GM12875 (cell line): ENCODE measurements around the gene ARID4A.
"Not testable (repeated sequence)": the region's sequence is repeated elsewhere in the genome, so short reads cannot be mapped to it uniquely, and the experiment has no call there.

Source experiments
- H3K4me3 ChIP-seq: one replicate; pipeline ENCODE4 v1.5.1; 2011; ENCODE audit warnings: low read depth, low read length, control low read depth
- TF ChIP-seq, protein P1 (sequence below): IDR thresholded peaks from 2 replicates; pipeline ENCODE4 v1.5.1; 2011; ENCODE audit warnings: low read depth, mild to moderate bottlenecking, control low read depth, inconsistent platforms, low read length, moderate library complexity, borderline replicate concordance; ENCODE audit not compliant: insufficient read depth

The ARID4A gene

GRCh38 chr14:58414845-58415244, 116.5 kb downstream of the ARID4A start:
- TF ChIP-seq, protein P1, sequence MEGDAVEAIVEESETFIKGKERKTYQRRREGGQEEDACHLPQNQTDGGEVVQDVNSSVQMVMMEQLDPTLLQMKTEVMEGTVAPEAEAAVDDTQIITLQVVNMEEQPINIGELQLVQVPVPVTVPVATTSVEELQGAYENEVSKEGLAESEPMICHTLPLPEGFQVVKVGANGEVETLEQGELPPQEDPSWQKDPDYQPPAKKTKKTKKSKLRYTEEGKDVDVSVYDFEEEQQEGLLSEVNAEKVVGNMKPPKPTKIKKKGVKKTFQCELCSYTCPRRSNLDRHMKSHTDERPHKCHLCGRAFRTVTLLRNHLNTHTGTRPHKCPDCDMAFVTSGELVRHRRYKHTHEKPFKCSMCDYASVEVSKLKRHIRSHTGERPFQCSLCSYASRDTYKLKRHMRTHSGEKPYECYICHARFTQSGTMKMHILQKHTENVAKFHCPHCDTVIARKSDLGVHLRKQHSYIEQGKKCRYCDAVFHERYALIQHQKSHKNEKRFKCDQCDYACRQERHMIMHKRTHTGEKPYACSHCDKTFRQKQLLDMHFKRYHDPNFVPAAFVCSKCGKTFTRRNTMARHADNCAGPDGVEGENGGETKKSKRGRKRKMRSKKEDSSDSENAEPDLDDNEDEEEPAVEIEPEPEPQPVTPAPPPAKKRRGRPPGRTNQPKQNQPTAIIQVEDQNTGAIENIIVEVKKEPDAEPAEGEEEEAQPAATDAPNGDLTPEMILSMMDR = no peak

DNA sequence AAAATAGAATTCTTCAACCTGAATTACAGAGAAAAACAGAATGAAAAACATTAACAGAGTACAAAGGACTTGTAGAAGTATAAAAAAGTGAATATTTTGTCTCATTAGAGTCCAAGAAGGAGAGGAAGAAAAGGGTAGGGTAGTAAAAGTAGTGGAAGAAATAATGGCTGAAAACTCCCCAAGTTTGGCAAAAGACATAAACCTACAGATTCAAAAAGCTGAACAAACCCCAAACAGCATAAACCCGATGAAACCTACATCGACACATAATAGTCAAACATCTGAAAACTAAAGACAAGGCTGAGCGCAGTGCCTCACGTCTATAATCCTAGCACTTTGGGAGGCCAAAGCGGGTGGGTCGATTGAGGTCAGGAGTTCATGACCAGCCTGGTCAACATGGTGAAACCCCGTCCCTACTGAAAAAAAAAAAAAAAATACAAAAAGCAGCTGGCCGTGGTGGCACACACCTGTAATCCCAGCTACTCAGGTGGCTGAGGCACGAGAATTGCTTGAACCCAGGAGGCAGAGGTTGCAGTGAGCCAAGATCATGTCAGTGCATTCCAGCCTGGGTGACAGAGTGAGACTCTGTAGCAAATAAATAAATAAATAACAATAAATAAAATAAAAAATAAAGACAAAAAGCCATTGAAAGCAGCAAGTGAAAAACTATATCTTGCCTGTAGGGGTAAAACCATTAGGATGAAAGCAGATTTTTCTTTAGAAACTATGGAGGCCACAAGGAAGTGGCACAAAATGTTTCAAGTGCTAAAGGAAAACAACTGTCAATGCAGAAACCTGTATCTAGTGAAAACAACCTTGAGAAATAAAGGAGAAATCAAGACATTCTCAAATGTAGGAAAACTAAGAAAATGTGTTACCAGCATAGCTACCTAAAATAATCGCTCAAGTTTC, 117.5 kb downstream of the ARID4A start:
- TF ChIP-seq, protein P1 = no peak
- H3K4me3 ChIP-seq = no peak overlapping the region

More at GRCh38 chr14:58414845-58415244, 116.5 kb downstream of the ARID4A start:
- no peak overlapping the region for H3K4me3 ChIP-seq

- not testable (repeated sequence) for H3K4me3 ChIP-seq
These were observed 118.6 kb downstream of the ARID4A start for GRCh38 chr14:58416934-58417333.
